ENCODE results near the gene DUSP3.

Gene DUSP3

DNA sequence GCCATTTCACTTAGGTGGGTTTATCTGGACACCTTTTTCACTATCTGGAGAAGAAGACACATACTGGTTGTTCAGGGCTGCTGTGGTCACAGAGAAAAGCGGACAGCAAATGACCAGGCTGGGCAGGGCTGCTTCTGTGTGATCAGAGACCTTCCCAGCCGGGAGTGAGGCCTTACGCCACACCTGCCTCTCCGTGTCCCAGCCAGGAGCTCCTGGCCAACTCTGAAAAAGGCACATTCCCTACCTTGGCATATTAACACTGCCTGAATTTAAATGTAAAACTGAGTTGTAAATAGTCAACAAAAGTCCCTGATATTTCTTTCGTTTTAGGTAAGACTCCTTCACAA, 11.1 kb downstream of the DUSP3 start:
- DNase-seq: no peak

DNA sequence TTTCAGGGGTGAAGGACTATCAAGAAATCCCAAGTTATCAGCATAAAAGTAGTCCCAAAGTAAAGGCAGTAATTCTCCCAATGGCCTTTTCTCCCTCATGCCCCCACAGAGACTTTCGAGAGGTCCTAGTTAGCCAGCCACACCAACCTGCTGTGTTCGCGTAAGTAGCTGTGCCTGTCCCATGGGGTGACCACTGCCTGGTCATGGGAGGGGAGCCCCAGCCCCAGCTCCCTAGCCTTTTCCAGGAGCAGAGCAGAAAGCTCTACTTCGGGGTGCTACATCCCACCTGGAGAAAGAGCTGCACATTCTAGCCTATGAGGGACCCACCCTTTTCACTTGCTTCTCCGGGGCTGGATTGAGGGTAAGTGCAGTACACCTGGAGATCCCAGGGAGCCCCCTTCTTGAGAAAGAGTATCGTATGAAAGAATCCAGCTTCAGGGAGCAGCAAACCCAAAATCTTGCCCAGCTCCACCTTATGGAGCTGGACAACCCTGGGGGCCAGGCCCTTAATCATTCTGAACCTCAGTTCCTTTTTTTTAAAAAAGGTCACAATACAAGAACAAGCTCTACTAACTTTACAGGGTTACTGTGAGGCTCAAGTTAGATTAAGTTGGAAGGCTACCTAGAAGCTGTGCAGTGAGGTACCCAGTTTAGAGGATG, 11.6 kb downstream of the DUSP3 start:
- DNase-seq: no peak

DNA sequence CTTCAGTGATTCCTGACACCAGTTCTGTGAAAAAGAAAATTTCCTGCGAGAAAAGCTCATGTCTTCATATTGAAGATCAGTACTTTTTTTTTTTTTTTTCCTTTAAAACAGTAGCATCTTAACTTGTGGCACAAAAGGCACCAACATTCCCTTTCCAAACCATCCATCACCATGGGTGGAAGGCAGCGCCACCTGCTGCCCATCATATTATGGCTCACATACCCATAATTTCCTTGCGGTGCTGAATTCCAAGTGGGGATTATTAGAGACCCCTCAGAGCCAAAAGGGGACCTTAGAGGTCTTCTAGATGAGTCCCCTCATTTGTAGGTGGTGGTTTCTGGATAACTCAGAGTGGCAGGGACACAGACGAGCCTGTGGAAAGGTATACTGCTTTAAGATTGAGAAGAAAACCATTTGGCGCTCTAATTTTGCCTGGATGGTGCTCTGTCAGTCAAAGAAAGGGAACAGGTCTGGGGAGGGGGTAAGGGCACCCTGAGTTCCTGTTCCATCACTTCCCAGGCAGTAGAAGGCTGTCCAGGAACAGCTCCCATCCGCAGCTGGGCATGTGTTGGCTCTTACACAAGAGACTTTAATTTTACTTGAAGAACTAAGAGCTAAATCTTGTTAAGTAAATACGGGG, 12.2 kb downstream of the DUSP3 start:
- no peak for DNase-seq

GRCh38 chr17:43760254-43760852, 18.4 kb downstream of the DUSP3 start:
- peak; percentile 73 for DNase-seq

GRCh38 chr17:43759836-43760235, 18.9 kb downstream of the DUSP3 start:
- no peak for DNase-seq

DNA sequence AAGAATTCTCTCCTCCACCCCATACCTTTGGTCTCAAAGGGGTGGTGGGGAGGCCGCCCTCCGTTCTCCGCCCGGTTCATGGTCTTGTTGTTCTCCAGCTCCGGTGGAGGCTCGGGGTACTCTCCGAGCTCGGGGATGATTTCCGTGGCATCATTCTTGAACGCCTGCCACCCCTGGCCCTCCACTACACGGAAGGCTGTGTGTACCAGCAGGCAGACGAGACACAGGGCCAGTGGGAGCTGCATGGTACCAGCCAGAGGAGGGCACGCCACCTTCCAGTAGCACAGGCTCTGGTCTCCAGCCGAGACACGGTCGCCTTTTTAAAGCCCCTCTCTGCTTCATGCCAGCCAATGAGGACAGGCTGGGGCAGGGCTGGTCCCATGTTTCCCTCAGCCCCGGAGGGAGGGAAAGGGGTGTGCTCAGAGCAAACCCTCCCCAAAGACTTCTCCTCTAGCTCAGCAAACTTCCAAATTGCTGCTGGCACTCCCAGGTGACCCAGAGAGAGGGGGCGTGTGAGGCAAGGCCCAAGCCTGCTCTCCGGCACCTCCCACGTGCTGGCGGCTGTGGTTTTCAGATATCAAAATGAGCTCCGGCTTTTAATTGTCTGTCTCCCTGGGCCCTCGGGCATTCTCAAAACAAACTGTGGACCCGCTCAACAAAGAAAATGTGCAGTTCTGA, 20.1 kb downstream of the DUSP3 start, which contains the start of gene SOST:
TSS of gene SOST (minus strand) at position 295 of the 678 bp plus-strand sequence. CDS start at position 245, 50 bp downstream.
- DNase-seq: no peak

- DNase-seq: no peak
These were observed 20.7 kb downstream of the DUSP3 start for GRCh38 chr17:43758086-43758485.

- no peak for DNase-seq
These were observed 21.6 kb downstream of the DUSP3 start for GRCh38 chr17:43757171-43757660.

DNA sequence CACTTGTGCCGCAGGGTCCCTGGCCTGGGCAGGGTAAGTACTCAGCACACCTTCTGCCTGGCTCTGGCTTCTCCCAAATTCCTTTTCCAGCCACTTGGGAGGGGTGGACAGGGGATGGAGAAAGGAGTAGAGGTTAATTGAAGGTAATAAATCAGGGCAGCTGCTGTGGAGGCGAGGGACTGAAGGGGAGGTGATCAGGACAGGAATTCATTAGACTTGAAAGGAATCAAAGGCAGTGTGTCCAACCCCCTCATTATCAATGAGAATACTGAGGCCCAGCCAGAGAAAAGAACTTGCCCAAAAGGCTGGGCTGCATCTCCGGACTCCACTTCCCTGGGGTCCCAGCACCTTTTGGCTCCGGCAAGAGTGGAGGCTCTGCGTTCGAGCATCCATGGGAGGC, 22.6 kb downstream of the DUSP3 start:
- DNase-seq: no peak

DNA sequence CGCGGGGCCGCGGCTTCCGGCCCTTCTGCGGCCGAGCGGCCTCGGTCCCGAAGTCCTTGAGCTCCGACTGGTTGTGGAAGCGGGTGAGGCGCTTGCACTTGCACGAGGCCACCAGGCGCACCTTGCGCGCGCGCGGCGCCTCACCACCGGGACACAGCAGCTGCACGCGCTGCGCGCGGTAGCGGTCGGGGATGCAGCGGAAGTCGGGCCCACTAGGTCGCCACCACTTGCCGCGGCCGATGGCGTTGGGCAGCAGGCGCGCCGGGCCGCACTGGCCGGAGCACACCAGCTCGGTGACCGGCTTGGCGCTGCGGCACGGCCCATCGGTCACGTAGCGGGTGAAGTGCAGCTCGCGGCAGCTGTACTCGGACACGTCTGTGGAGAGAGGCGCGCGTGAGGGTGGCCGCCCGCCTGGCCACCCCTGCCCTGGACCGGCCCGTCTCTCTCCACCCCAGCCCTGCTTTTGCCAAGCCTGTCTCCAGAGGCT, 23.3 kb downstream of the DUSP3 start:
- no peak for DNase-seq

DNA sequence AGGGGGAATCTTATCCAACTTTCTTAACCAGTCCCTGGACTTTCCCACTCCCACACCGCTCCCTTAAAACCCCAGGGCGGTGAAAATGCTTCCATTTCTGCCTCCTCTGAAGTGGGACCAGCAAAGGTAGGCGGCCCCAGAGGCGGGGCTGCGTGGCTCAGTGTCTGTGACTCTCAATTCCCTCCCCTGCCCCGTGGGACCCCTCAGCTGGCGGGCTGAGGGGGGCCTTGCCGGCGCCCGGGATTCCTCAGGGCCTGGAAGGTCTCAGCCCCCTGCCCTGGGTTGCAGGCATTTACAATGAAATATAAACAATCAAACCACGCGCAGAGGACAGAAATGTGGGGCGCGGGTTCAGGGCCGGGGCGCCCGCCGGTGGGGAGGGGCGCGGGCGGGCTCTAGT, 23.8 kb downstream of the DUSP3 start:
- DNase-seq: no peak

GRCh38 chr17:43753493-43754129, 25.2 kb downstream of the DUSP3 start:
- no peak for DNase-seq

DNA sequence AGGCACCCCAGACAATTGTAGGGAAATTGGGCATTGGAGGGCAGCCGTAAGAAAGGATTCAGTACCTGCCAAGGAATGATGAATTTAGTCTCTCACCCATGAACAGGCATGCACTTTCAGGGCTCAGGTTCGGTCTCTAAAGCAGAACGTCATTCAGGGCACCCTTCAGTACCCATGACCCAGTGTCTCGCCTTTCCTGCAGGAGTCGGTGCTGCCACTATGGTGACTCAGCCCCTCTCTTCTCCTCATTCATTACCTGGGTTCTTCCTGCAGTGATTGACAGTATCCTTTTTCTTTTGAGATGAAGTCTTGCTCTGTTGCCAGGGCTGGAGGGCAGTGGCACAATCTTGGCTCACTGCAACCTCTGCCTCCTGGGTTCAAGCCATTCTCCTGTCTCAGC, 28.6 kb downstream of the DUSP3 start:
- DNase-seq: no peak

GRCh38 chr17:43745541-43745940, 33.2 kb downstream of the DUSP3 start:
- DNase-seq: no peak

GRCh38 chr17:43741636-43742035, 37.1 kb downstream of the DUSP3 start:
- no peak for DNase-seq

DNA sequence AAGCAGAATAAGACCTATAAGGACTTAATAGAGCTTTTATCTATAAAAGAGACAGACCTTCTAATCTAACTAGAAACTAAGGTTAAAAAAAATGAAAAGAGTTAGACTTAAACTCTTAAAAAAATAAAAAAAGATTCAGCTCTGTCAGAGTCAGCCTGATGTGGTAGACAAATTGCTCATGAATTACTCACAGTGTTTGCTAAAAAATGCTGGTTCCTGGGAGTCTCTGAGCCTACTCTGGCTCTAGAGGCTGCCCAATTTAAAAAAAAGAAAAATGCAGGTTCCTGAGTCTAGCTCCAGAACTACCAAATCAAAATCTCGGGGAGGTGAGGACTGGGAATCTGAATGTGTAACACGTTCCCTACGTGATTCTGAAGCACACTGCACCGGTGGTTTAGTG, 38.2 kb downstream of the DUSP3 start:
- peak; percentile 55 for DNase-seq

- no peak for DNase-seq
These were observed 41.1 kb downstream of the DUSP3 start for GRCh38 chr17:43737722-43738121.

GRCh38 chr17:43736389-43736788, 42.4 kb downstream of the DUSP3 start:
- peak; percentile 34 for DNase-seq

DNA sequence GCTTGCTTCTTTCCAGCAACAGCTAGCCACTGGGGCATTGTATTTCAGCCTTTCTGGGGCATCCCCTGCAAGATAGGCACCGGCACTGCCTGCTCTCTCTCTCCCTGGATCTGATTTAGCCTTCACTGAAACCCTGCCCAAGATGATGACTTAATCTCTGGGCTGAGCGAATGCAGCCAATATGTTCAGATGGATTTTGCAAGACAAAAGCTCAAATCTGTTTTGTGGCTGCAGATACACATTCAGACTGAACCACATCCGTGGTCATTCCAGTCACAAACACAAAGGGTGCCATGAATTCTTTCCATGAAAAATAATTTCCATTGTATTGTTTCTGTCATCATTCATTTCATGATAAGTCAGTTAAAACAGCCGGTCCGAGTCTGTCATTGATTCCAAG, 44.4 kb downstream of the DUSP3 start:
- DNase-seq: peak; percentile 68

GRCh38 chr17:43733956-43734355, 44.8 kb downstream of the DUSP3 start:
- no peak for DNase-seq

GRCh38 chr17:43732958-43733357, 45.8 kb downstream of the DUSP3 start:
- peak; percentile 87 for DNase-seq

GRCh38 chr17:43728081-43728480, 50.7 kb downstream of the DUSP3 start:
- DNase-seq: no peak
